ENCODE data around the gene ABCC8. TPM values are rescaled to one million over a fixed set of nuclear protein-coding genes. Genes with fewer than 3 reads are reported as not detected.

Gene ABCC8
- total and polyA plus RNA-seq, 10 of the 15 experiments (the other 5 are each of a cell fraction or from before 2014, with no cell fraction given): not detected

DNA sequence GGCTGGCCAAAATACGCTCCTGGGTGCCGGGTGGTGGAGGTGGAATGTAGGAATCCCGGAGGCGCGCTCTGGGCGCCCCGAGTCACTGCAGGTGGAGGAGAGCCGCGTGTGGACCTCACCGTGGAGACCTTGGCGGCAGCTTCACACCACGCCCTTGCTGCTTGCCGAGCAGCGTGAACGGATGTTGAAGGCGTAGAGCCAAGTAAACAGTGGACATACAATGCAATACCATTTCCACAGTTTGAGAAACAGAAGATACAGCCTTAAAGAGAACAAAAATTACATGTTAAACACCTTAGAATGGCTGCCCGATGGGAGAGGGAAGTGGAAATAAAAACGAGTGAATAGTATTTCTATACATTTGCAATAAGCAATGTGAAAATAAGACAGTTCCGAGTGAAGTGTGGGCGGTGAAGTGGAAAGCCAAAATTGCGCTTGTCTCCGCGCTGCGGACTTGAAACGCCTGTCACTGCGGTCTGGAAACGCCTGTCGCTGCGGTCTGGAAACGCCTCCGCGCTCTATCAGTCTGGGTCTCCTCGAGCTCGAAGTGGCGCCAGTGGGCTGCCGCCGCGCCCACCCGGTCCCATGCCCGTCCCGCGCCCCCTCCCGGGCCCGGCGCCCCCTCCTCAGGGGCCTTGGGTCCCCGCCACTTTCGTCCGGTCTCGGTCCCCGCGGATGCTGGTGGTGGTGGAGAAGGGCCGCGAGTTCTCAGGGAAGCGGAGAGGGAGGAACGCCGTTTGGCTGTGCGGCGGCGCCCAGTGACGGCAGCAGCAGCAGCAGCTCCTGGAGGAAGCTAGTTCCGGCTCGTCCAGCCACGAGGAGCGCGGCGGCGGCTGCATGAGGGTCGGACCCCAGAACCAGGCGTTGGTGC, 123.5 kb downstream of the ABCC8 start:
- CTCF ChIA-PET: interaction anchor here (0.6 to 2.8 kb wide), 8 partner anchors 8 to 143 kb away, joined by 3 to 14 read pairs (median 4); no protein-coding TSS in a partner anchor
- FAIRE-seq: peak; percentile 59
- H3K4me3 ChIP-seq: peak overlapping the region; percentile 68
- peak in 1 of 2 experiments; percentile 36; a peak in 1 of 3 replicates for TF ChIP-seq EGR1 (IDR thresholded peaks at IDR 0.05; ENCODE audit: borderline replicate concordance in 1 of 2, low read depth in 2 of 2, low read length in 2 of 2)
- peak; percentile 42 for TF ChIP-seq SUZ12 (IDR thresholded peaks at IDR 0.05; ENCODE audit: unreplicated experiment)
- no peak for TF ChIP-seq IRF3 (IDR thresholded peaks at IDR 0.05)
- TF ChIP-seq EZH2 (IDR thresholded peaks at IDR 0.05; ENCODE audit: borderline replicate concordance, control insufficient read depth, low read depth, low read length): 0 out of 2 replicates have a peak, but pooled peaks have one; percentile 35
- TF ChIP-seq RUNX3 (IDR thresholded peaks at IDR 0.05; ENCODE audit: low read length): peak; percentile 77
- no peak for TF ChIP-seq FOXK2 (IDR thresholded peaks at IDR 0.05)
- TF ChIP-seq EED (IDR thresholded peaks at IDR 0.05; ENCODE audit: low read depth): peak; percentile 37; the same call in 1 of the 2 replicates
- no peak for TF ChIP-seq KAT2A (conservative IDR thresholded peaks at IDR 0.05; ENCODE audit: control insufficient read depth, low read depth, low read length)
- TF ChIP-seq BMI1 (IDR thresholded peaks at IDR 0.05; ENCODE audit: borderline replicate concordance): no peak
- TF ChIP-seq IKZF1 (conservative IDR thresholded peaks at IDR 0.05): peak; percentile 47; the same call in 1 of the 2 replicates
- no peak for TF ChIP-seq BCL11A (IDR thresholded peaks at IDR 0.05; ENCODE audit: low read depth, low read length)
- TF ChIP-seq CBX5 (IDR thresholded peaks at IDR 0.05; ENCODE audit: low read depth): no peak
- TF ChIP-seq ATF7 (IDR thresholded peaks at IDR 0.05; ENCODE audit: low read depth): no peak
- no peak for TF ChIP-seq STAT3 (IDR thresholded peaks at IDR 0.05; ENCODE audit: low read depth, low read length)
- TF ChIP-seq, protein P1, sequence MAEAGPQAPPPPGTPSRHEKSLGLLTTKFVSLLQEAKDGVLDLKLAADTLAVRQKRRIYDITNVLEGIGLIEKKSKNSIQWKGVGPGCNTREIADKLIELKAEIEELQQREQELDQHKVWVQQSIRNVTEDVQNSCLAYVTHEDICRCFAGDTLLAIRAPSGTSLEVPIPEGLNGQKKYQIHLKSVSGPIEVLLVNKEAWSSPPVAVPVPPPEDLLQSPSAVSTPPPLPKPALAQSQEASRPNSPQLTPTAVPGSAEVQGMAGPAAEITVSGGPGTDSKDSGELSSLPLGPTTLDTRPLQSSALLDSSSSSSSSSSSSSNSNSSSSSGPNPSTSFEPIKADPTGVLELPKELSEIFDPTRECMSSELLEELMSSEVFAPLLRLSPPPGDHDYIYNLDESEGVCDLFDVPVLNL (IDR thresholded peaks at IDR 0.05; ENCODE audit: low read depth, low read length): no peak
- no peak for TF ChIP-seq ZBTB11 (CRISPR knock-in tag; IDR thresholded peaks at IDR 0.05)
- TF ChIP-seq DPF2 (IDR thresholded peaks at IDR 0.05): 0 out of 2 replicates have a peak, but pooled peaks have one; percentile 57
- 0 out of 2 replicates have a peak, but pooled peaks have one; percentile 35 for TF ChIP-seq GATAD2B (conservative IDR thresholded peaks at IDR 0.05; ENCODE audit: low read depth)

More for the DNA sequence above, 123.5 kb downstream of the ABCC8 start:
- Histone ChIP-seq H3K27me3 (replicated peaks in 1 of 2; ENCODE audit: control insufficient read depth in 2 of 2, insufficient read depth in 2 of 2, low read length in 1 of 2) (peaks cover 8 to 11% of the 10 kb centered on the region in 2 experiments; a peak in 3 of 4 replicates), H2AFZ (ENCODE audit: control insufficient read depth, low read depth, low read length) (peak overlapping the region; percentile 61), H4K20me1 (ENCODE audit: control insufficient read depth, insufficient read depth) (no peaks in the 10 kb centered on the region), H3K36me3 (ENCODE audit: control insufficient read depth in 2 of 2, insufficient read depth in 2 of 2, low read length in 1 of 2) (no peaks in the 10 kb centered on the region), H3K4me1 (ENCODE audit: control insufficient read depth, insufficient read depth, low read length) (peaks cover 12% of the 10 kb centered on the region), H3K9me3 (replicated peaks; ENCODE audit: control insufficient read depth, insufficient read depth, low read length) (no peaks in the 10 kb centered on the region; the same call in 2 of the 3 replicates), H3K79me2 (ENCODE audit: control insufficient read depth, insufficient read depth, low read length) (no peaks in the 10 kb centered on the region), H3K4me2 (ENCODE audit: control insufficient read depth, insufficient read depth) (peak overlapping the region; percentile 98), H3K9ac (ENCODE audit: control insufficient read depth, insufficient read depth, low read length) (0 out of 2 replicates have a peak overlapping the region, but pooled peaks have one; percentile 11), H3K27ac (ENCODE audit: control insufficient read depth, insufficient read depth) (no peak overlapping the region)
- no TSS peak for BruUV-seq (replicated peaks)
- ChIA-PET RAD21 (ENCODE audit: unreplicated experiment) (interaction anchor here (1.2 kb wide), 3 partner anchors 72 to 175 kb away, joined by 3 to 4 read pairs (median 3); no protein-coding TSS in a partner anchor), SMC1A (ENCODE audit: uncharacterized antibody, unreplicated experiment) (interaction anchor here (1.2 to 2.2 kb wide), 5 partner anchors 8 to 130 kb away, joined by 3 to 15 read pairs (median 3); no protein-coding TSS in a partner anchor), POLR2A (no interaction called here)
- 2% methylated on average over 68 of the region's 69 CpGs for WGBS (ENCODE audit: insufficient coverage, insufficient replicate concordance, low lambda C conversion rate, missing lambda C conversion rate)
- ATAC-seq (peak; percentile 71), DNase-seq (ENCODE audit: low read depth, low spot score) (peak; percentile 8)
- in situ Hi-C loops (cut with MboI) (no loop called here), intact Hi-C loops (cut with micrococcal nuclease; ENCODE audit: unreplicated experiment) (no loop called here)
